Cardiac fibroblast (primary cell): ENCODE data around the gene CEBPG.

Experiments
- DNase-seq, 2 donors: peaks; one replicate each; pipeline versions ENCODE4 v3.0.0 to v3.0.0-alpha.2; 2010; ENCODE audit warnings: low read depth in 2 of 2
- H3K4me3 ChIP-seq, 2 donors: replicated peaks in 1 of 2; 1 replicate in 1 of 2; 2 replicates in 1 of 2; pipeline ENCODE4 v1.5.1; 2011; ENCODE audit warnings: low read depth in 2 of 2, low read length in 2 of 2, mild to moderate bottlenecking in 2 of 2, moderate library complexity in 1 of 2
- TF ChIP-seq, protein P1 (sequence below): IDR thresholded peaks from one replicate; pipeline ENCODE4 v1.5.1; 2011; ENCODE audit warnings: low read depth, mild to moderate bottlenecking, low read length, inconsistent platforms

Gene CEBPG

DNA sequence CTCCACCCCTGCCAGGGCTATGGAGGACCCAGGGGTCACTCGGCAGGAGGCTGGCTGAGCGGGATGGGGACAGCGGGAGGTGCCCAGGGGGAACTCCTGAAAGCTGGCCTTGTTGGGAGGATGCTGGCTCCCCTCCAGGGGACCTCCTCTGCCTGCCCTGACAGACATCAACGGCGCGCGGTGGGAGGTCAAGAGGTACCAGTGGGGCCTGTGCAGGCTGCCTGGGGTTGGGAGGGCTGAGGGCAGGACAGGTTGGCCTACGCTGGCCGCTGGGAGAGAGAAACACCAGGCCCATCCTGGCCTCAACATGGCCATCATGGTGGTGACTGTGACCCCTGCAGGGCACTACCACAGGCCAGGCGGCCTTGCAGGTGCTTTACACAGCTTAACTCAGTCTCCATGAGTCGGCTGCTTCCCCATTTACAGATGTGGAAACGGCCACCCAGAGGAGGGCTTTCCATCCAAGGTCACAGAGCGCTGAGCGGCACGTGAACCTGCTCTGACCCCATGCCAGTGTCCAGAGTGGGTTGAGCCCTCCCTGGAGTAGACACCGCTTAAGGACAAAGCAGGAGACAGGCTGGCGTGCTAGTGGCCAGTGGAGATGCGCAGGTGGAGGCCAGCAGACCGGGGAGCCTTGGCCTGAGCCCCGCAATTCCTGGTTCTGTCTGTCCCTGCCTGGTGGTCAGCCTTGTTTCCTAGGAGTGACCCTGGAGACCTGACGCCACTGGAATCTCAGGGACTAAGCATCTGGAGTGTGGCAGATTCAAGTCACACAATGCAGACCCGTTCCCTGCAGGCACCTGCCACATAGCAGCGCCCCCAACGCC is 27.6 kb downstream of the CEBPG start:
- TF ChIP-seq, protein P1, sequence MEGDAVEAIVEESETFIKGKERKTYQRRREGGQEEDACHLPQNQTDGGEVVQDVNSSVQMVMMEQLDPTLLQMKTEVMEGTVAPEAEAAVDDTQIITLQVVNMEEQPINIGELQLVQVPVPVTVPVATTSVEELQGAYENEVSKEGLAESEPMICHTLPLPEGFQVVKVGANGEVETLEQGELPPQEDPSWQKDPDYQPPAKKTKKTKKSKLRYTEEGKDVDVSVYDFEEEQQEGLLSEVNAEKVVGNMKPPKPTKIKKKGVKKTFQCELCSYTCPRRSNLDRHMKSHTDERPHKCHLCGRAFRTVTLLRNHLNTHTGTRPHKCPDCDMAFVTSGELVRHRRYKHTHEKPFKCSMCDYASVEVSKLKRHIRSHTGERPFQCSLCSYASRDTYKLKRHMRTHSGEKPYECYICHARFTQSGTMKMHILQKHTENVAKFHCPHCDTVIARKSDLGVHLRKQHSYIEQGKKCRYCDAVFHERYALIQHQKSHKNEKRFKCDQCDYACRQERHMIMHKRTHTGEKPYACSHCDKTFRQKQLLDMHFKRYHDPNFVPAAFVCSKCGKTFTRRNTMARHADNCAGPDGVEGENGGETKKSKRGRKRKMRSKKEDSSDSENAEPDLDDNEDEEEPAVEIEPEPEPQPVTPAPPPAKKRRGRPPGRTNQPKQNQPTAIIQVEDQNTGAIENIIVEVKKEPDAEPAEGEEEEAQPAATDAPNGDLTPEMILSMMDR: no peak
- no peak overlapping the region for H3K4me3 ChIP-seq
- DNase-seq: no peak

- no peak for DNase-seq
- H3K4me3 ChIP-seq: no peak overlapping the region
- TF ChIP-seq, protein P1: no peak
These were observed 28.3 kb downstream of the CEBPG start for GRCh38 chr19:33401683-33402420.

GRCh38 chr19:33402421-33403220 is 29.1 kb downstream of the CEBPG start:
- no peak for DNase-seq
- TF ChIP-seq, protein P1: no peak
- no peak overlapping the region for H3K4me3 ChIP-seq

DNA sequence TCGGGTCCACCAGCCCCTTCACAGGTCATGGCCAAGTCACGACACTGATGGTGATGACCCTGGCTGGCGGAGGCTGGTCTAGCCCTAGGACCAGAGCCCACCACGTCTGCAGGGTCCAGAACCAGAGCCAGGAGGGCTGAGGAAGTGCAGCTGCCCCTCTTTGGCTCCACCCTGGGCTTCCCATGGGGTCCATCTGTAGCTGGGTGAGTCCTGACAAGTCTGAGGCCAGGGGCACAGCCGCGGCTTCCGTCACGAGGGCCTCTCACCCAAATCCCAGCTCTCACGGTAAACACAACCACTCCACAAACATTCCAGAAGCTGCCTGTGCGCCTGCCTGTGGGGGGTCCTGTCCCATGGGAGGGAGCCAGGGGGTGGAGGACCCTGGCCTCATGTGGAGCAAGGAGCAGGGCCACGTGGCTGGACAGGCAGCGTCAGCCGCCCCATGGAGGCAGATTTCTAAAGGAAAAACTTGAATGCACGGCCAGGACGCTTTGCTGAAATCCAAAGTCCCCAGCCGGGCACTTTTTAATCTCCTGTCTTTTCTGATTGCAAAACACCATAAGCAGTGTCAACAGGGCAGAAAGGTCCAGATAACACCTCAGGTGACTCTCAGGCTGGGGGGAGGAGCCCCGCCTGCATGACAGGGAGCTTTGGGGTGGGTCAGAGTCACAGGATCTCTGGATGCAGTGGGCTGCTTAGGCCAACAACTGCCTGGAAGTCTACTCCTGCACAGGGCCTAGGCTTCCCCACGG is 29.9 kb downstream of the CEBPG start:
- H3K4me3 ChIP-seq: no peak overlapping the region
- no peak for DNase-seq
- TF ChIP-seq, protein P1: no peak

DNA sequence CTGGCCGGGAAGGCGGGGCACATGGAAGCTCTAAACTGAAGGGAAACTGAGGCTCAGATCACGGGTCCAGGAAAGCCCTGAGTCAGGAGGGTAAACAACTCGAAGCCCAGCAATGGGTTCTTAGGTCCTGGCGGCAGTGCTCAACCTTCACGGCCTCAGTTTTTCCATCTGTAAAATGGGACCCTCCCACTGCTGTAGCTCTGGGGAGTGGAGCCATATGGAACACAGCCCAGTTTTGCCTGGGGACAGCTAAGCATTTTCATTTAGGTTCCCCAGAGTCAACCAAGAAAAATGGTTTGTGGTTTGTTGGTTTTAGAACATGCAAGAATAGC is 30.4 kb downstream of the CEBPG start:
- no peak overlapping the region for H3K4me3 ChIP-seq
- TF ChIP-seq, protein P1: no peak
- DNase-seq: no peak
